ENCODE results near the gene MGAT1. TPM values are rescaled to one million over a fixed set of nuclear protein-coding genes. Genes with fewer than 3 reads are reported as not detected.

Gene MGAT1
- total RNA-seq, 4 donors from 2014 or later: 100 to 138 (median 115) TPM

- no peak for TF ChIP-seq POLR2A (IDR thresholded peaks at IDR 0.05)
- no peak for TF ChIP-seq CTCF (IDR thresholded peaks at IDR 0.05 in 4 of 5, conservative IDR thresholded peaks at IDR 0.05 in 1 of 5)
- in situ Hi-C loops (cut with MboI; ENCODE audit: low sequenced_read_pairs in 4 of 4): no loop called here
- H3K4me1 ChIP-seq: peaks cover 30 to 40% of the 10 kb centered on the region in 2 donors
- no peak overlapping the region for H3K4me3 ChIP-seq
- H3K9me3 ChIP-seq: no peaks in the 10 kb centered on the region
- DNase-seq (no peak), ATAC-seq (peak; percentile 27 to 32)
- H3K27me3 ChIP-seq: no peaks in the 10 kb centered on the region
- peak overlapping the region; percentile 67 to 79 (median 76) for H3K27ac ChIP-seq
- intact Hi-C loops (cut with DNase I; ENCODE audit: low total_unique reads): no loop called here
- no peaks in the 10 kb centered on the region for H3K36me3 ChIP-seq
Measured at GRCh38 chr5:180820788-180821321, 18.2 kb upstream of the MGAT1 start.

GRCh38 chr5:180818677-180819341, 16.2 kb upstream of the MGAT1 start:
- TF ChIP-seq CTCF (IDR thresholded peaks at IDR 0.05 in 4 of 5, conservative IDR thresholded peaks at IDR 0.05 in 1 of 5) (no peak), POLR2A (IDR thresholded peaks at IDR 0.05) (no peak)
- peaks cover 15 to 35% of the 10 kb centered on the region in 2 donors for H3K4me1 ChIP-seq
- no peak for DNase-seq
- H3K27me3 ChIP-seq: no peaks in the 10 kb centered on the region
- in situ Hi-C loops (cut with MboI; ENCODE audit: low sequenced_read_pairs in 4 of 4): no loop called here
- H3K27ac ChIP-seq: peak overlapping the region; percentile 41 to 78 (median 76)
- ATAC-seq: no peak
- intact Hi-C loops (cut with DNase I; ENCODE audit: low total_unique reads): no loop called here
- H3K9me3 ChIP-seq: no peaks in the 10 kb centered on the region
- H3K36me3 ChIP-seq: no peaks in the 10 kb centered on the region
- H3K4me3 ChIP-seq: no peak overlapping the region

- no peak for DNase-seq
- no peaks in the 10 kb centered on the region for H3K27me3 ChIP-seq
- in situ Hi-C loops (cut with MboI; ENCODE audit: low sequenced_read_pairs in 4 of 4) (no loop called here), intact Hi-C loops (cut with DNase I; ENCODE audit: low total_unique reads) (no loop called here)
- H3K4me1 ChIP-seq: peaks cover 12 to 30% of the 10 kb centered on the region in 2 donors
- H3K27ac ChIP-seq: peak overlapping the region; percentile 41 to 78 (median 76)
- no peak overlapping the region for H3K4me3 ChIP-seq
- no peaks in the 10 kb centered on the region for H3K36me3 ChIP-seq
- ATAC-seq: no peak
- H3K9me3 ChIP-seq: no peaks in the 10 kb centered on the region
- TF ChIP-seq POLR2A (IDR thresholded peaks at IDR 0.05) (no peak), CTCF (IDR thresholded peaks at IDR 0.05 in 4 of 5, conservative IDR thresholded peaks at IDR 0.05 in 1 of 5) (no peak)
Measured at GRCh38 chr5:180817893-180818674, 15.5 kb upstream of the MGAT1 start.

DNA sequence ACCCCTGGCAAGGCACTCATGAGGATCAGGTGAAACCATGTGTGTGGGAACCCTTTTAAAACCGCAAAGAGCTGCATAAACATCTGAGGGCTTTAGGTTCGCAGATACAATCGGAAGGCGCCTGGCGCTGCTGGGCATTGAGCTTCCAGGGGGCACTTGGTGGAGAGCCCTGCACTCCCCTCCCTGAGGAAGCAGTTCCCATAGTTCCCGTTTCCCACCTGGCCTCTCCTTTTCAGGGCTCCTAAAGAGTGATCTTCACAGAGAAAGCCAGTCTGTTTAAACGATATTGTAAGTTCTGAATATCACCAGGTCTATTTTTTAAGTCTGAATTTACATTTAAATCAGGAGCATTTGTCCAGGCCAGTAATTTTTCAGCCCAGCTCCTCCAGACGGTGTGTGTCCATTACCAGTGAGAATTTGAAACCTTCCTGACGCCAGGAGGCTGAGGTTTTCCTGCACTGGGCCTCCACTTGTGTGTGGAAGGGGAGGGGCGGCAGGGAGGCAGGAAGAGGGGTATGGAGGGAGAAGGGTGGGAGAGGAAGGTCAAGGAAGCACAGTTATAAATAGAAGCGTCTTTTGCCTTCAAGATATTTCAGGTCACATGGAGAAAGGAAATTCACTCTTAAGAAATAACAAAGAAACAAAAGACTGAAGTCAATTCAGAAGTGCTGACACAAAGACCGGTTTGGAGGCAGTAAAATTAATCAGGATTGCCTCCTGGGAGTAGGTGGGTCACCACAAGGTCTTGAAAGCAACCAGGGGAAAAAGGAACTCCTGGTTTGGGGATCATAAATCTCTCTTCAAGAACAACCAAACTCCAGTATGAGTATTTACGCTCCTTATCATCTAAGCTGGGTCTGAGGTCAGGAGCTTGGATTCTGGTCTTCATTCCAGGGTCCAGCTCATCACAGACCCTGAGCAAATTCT, 14.3 kb upstream of the MGAT1 start:
- intact Hi-C loops (cut with DNase I; ENCODE audit: low total_unique reads): no loop called here
- H3K27ac ChIP-seq: peak overlapping the region; percentile 41 to 78 (median 76)
- H3K4me3 ChIP-seq: peak overlapping the region in 2 of 4 donors; percentile 5
- no peaks in the 10 kb centered on the region for H3K9me3 ChIP-seq
- H3K4me1 ChIP-seq: peaks cover 14 to 33% of the 10 kb centered on the region in 2 donors
- ATAC-seq (peak; percentile 54 to 67), DNase-seq (no peak)
- in situ Hi-C loops (cut with MboI; ENCODE audit: low sequenced_read_pairs in 4 of 4): no loop called here
- H3K27me3 ChIP-seq: no peaks in the 10 kb centered on the region
- no peak for TF ChIP-seq CTCF (IDR thresholded peaks at IDR 0.05 in 4 of 5, conservative IDR thresholded peaks at IDR 0.05 in 1 of 5)
- TF ChIP-seq POLR2A (IDR thresholded peaks at IDR 0.05): peak in 1 of 2 donors; percentile 65
- H3K36me3 ChIP-seq: no peaks in the 10 kb centered on the region
